Activated naive CD8-positive, alpha-beta T cell treated with anti-CD3 and anti-CD28 coated beads, Interleukin-2, amount 10 ng/mL, durations not matched to agents 7 days and 5 days (primary cell): ENCODE results near the gene FYN. TPM values are rescaled to one million over a fixed set of nuclear protein-coding genes. Genes with fewer than 3 reads are reported as not detected.

ENCODE experiments used
- ATAC-seq: fragments of 150-1000 bp; cut with Tn5 transposase; one replicate; pipeline ENCODE4 v1.10.0; 2021; ENCODE audit warnings: low read depth, moderate library complexity
- POLR2A ChIA-PET: fragments of 350-600 bp; sonication (Branson Sonifier 250); formaldehyde crosslinking; loops from one replicate; lab custom pipeline; 2021; ENCODE audit warnings: antibody characterized with exemption; lab: Charles Lee
- DNase-seq: peaks from one replicate; pipeline ENCODE4 v3.0.0; 2021
- H3K27ac Mint-ChIP-seq: one replicate; pipeline ENCODE4 v1.8.0; 2022; ENCODE audit warnings: mild to moderate bottlenecking, mixed read lengths
- H3K27me3 Mint-ChIP-seq: one replicate; pipeline ENCODE4 v1.8.0; 2022; ENCODE audit warnings: mild to moderate bottlenecking, moderate library complexity, mixed read lengths
- H3K36me3 Mint-ChIP-seq: one replicate; pipeline ENCODE4 v1.8.0; 2021; ENCODE audit warnings: mild to moderate bottlenecking, mixed read lengths
- H3K4me1 Mint-ChIP-seq: one replicate; pipeline ENCODE4 v1.8.0; 2021; ENCODE audit warnings: mixed read lengths
- H3K4me3 Mint-ChIP-seq: one replicate; pipeline ENCODE4 v1.8.0; 2022; ENCODE audit warnings: mild to moderate bottlenecking, moderate library complexity, mixed read lengths
- H3K9me3 Mint-ChIP-seq: one replicate; pipeline ENCODE4 v1.8.0; 2021; ENCODE audit warnings: mixed read lengths
- total RNA-seq, 2 experiments: library from RNA; stranded (reverse); gene quantifications; one replicate each; pipeline ENCODE4 v1.2.3, GENCODE V29; 2021

Gene FYN
- total RNA-seq, 2 experiments from 2014 or later = 363 to 409 TPM

- POLR2A ChIA-PET = no interaction called here
- H3K4me3 Mint-ChIP-seq = no peak overlapping the region
- peaks cover 24% of the 10 kb centered on the region for H3K36me3 Mint-ChIP-seq
- DNase-seq (no peak), ATAC-seq (no peak)
- peak overlapping the region; percentile 22 for H3K27ac Mint-ChIP-seq
- peaks cover 23% of the 10 kb centered on the region for H3K4me1 Mint-ChIP-seq
- H3K9me3 Mint-ChIP-seq = no peaks in the 10 kb centered on the region
- H3K27me3 Mint-ChIP-seq = no peaks in the 10 kb centered on the region
Measured at GRCh38 chr6:111716325-111716724, 156.9 kb downstream of the FYN start.

GRCh38 chr6:111715321-111715720 is 157.9 kb downstream of the FYN start:
- H3K27ac Mint-ChIP-seq = peak overlapping the region; percentile 81
- ATAC-seq (peak; percentile 74), DNase-seq (no peak)
- POLR2A ChIA-PET = no interaction called here
- peaks cover 32% of the 10 kb centered on the region for H3K4me1 Mint-ChIP-seq
- H3K27me3 Mint-ChIP-seq = no peaks in the 10 kb centered on the region
- H3K4me3 Mint-ChIP-seq = peak overlapping the region; percentile 31
- peaks cover 24% of the 10 kb centered on the region for H3K36me3 Mint-ChIP-seq
- no peaks in the 10 kb centered on the region for H3K9me3 Mint-ChIP-seq

GRCh38 chr6:111714416-111715270 is 158.6 kb downstream of the FYN start:
- H3K27me3 Mint-ChIP-seq = no peaks in the 10 kb centered on the region
- DNase-seq = no peak
- ATAC-seq = peak; percentile 7
- peak overlapping the region; percentile 81 for H3K27ac Mint-ChIP-seq
- peaks cover 38% of the 10 kb centered on the region for H3K4me1 Mint-ChIP-seq
- POLR2A ChIA-PET = no interaction called here
- H3K4me3 Mint-ChIP-seq = peak overlapping the region; percentile 30
- H3K36me3 Mint-ChIP-seq = peaks cover 24% of the 10 kb centered on the region
- H3K9me3 Mint-ChIP-seq = no peaks in the 10 kb centered on the region

GRCh38 chr6:111713811-111714210 is 159.4 kb downstream of the FYN start:
- POLR2A ChIA-PET = no interaction called here
- Mint-ChIP-seq H3K27ac (peak overlapping the region; percentile 81), H3K27me3 (no peaks in the 10 kb centered on the region), H3K4me3 (no peak overlapping the region), H3K36me3 (peaks cover 22% of the 10 kb centered on the region), H3K9me3 (no peaks in the 10 kb centered on the region), H3K4me1 (peaks cover 39% of the 10 kb centered on the region)
- DNase-seq = no peak
- no peak for ATAC-seq

- ATAC-seq = no peak
- no peaks in the 10 kb centered on the region for H3K27me3 Mint-ChIP-seq
- H3K27ac Mint-ChIP-seq = no peak overlapping the region
- peaks cover 38% of the 10 kb centered on the region for H3K4me1 Mint-ChIP-seq
- POLR2A ChIA-PET = no interaction called here
- peaks cover 16% of the 10 kb centered on the region for H3K36me3 Mint-ChIP-seq
- no peak overlapping the region for H3K4me3 Mint-ChIP-seq
- DNase-seq = no peak
- no peaks in the 10 kb centered on the region for H3K9me3 Mint-ChIP-seq
Measured at GRCh38 chr6:111713236-111713635, 160.0 kb downstream of the FYN start.

- H3K9me3 Mint-ChIP-seq = no peaks in the 10 kb centered on the region
- POLR2A ChIA-PET = no interaction called here
- no peaks in the 10 kb centered on the region for H3K27me3 Mint-ChIP-seq
- ATAC-seq = no peak
- DNase-seq = no peak
- peak overlapping the region; percentile 54 for H3K27ac Mint-ChIP-seq
- peaks cover 20% of the 10 kb centered on the region for H3K36me3 Mint-ChIP-seq
- H3K4me1 Mint-ChIP-seq = peaks cover 37% of the 10 kb centered on the region
- no peak overlapping the region for H3K4me3 Mint-ChIP-seq
Measured at GRCh38 chr6:111711984-111712752, 161.1 kb downstream of the FYN start.

- Mint-ChIP-seq H3K4me1 (peaks cover 37% of the 10 kb centered on the region), H3K9me3 (no peaks in the 10 kb centered on the region), H3K36me3 (peaks cover 21% of the 10 kb centered on the region), H3K27me3 (no peaks in the 10 kb centered on the region), H3K4me3 (no peak overlapping the region), H3K27ac (no peak overlapping the region)
- POLR2A ChIA-PET = no interaction called here
- ATAC-seq = no peak
- DNase-seq = no peak
Measured at GRCh38 chr6:111711476-111711875, 161.8 kb downstream of the FYN start.

- POLR2A ChIA-PET = interaction anchor here (0.6 to 1.5 kb wide), 3 partner anchors 95 to 281 kb away, joined by 3 to 6 read pairs (median 4); no protein-coding TSS in a partner anchor
- ATAC-seq = no peak
- DNase-seq = no peak
- Mint-ChIP-seq H3K4me3 (no peak overlapping the region), H3K27me3 (no peaks in the 10 kb centered on the region), H3K4me1 (peaks cover 37% of the 10 kb centered on the region), H3K9me3 (no peaks in the 10 kb centered on the region), H3K27ac (no peak overlapping the region), H3K36me3 (peaks cover 21% of the 10 kb centered on the region)
Measured at GRCh38 chr6:111710911-111711310, 162.3 kb downstream of the FYN start.

- ATAC-seq = no peak
- H3K27me3 Mint-ChIP-seq = no peaks in the 10 kb centered on the region
- H3K36me3 Mint-ChIP-seq = peaks cover 19% of the 10 kb centered on the region
- H3K9me3 Mint-ChIP-seq = no peaks in the 10 kb centered on the region
- DNase-seq = no peak
- H3K4me1 Mint-ChIP-seq = peaks cover 34% of the 10 kb centered on the region
- H3K27ac Mint-ChIP-seq = peak overlapping the region; percentile 62
- POLR2A ChIA-PET = interaction anchor here (0.6 to 1.5 kb wide), 3 partner anchors 96 to 282 kb away, joined by 3 to 6 read pairs (median 4); no protein-coding TSS in a partner anchor
- peak overlapping the region; percentile 33 for H3K4me3 Mint-ChIP-seq
Measured at GRCh38 chr6:111710439-111710838, 162.8 kb downstream of the FYN start.

- Mint-ChIP-seq H3K4me3 (peak overlapping the region; percentile 33), H3K27ac (peak overlapping the region; percentile 62), H3K4me1 (peaks cover 28% of the 10 kb centered on the region), H3K9me3 (no peaks in the 10 kb centered on the region), H3K36me3 (peaks cover 16% of the 10 kb centered on the region), H3K27me3 (no peaks in the 10 kb centered on the region)
- peak; percentile 81 for ATAC-seq
- no peak for DNase-seq
- POLR2A ChIA-PET = interaction anchor here (1.5 kb wide), 1 partner anchor 96 kb away, joined by 4 read pairs; no protein-coding TSS in a partner anchor
Measured at GRCh38 chr6:111709615-111710398, 163.4 kb downstream of the FYN start.

- no peak overlapping the region for H3K27ac Mint-ChIP-seq
- no peak overlapping the region for H3K4me3 Mint-ChIP-seq
- ATAC-seq (no peak), DNase-seq (no peak)
- H3K27me3 Mint-ChIP-seq = no peaks in the 10 kb centered on the region
- peaks cover 24% of the 10 kb centered on the region for H3K4me1 Mint-ChIP-seq
- H3K9me3 Mint-ChIP-seq = no peaks in the 10 kb centered on the region
- H3K36me3 Mint-ChIP-seq = peaks cover 12% of the 10 kb centered on the region
- POLR2A ChIA-PET = no interaction called here
Measured at GRCh38 chr6:111709201-111709600, 164.1 kb downstream of the FYN start.

- H3K4me3 Mint-ChIP-seq = no peak overlapping the region
- H3K9me3 Mint-ChIP-seq = no peaks in the 10 kb centered on the region
- no peak overlapping the region for H3K27ac Mint-ChIP-seq
- H3K27me3 Mint-ChIP-seq = no peaks in the 10 kb centered on the region
- H3K36me3 Mint-ChIP-seq = peaks cover 14% of the 10 kb centered on the region
- DNase-seq = no peak
- peaks cover 22% of the 10 kb centered on the region for H3K4me1 Mint-ChIP-seq
- POLR2A ChIA-PET = no interaction called here
- ATAC-seq = no peak
Measured at GRCh38 chr6:111707773-111708172, 165.5 kb downstream of the FYN start.

- ATAC-seq (no peak), DNase-seq (no peak)
- Mint-ChIP-seq H3K27me3 (no peaks in the 10 kb centered on the region), H3K27ac (no peak overlapping the region), H3K36me3 (peaks cover 18% of the 10 kb centered on the region), H3K4me3 (no peak overlapping the region), H3K4me1 (peaks cover 21% of the 10 kb centered on the region), H3K9me3 (no peaks in the 10 kb centered on the region)
- POLR2A ChIA-PET = no interaction called here
Measured at GRCh38 chr6:111706841-111707391, 166.3 kb downstream of the FYN start.
